Heart left ventricle (tissue), 16 donors: ENCODE measurements around the gene DPYSL3. TPM values are rescaled to one million over a fixed set of nuclear protein-coding genes. Genes with fewer than 3 reads are reported as not detected.

Experiments used
- ATAC-seq, 4 donors: fragments of 200-7000 bp; cut with Tn5 transposase; one replicate each; pipeline ENCODE4 v1.9.1; 2020 to 2022; ENCODE audit warnings: moderate library complexity in 4 of 4, mild to moderate bottlenecking in 3 of 4, moderate number of reproducible peaks in 1 of 4
- DNase-seq, 5 donors: peaks; one replicate each; pipeline ENCODE4 v3.0.0-alpha.2; 2020
- H3K27ac ChIP-seq, 12 donors: fragments of 200-600 bp; sonication (generic) in 4 of 12; one replicate each; pipeline versions ENCODE4 v1.5.0 to v1.8.0; 2016 to 2022; ENCODE audit warnings: mild to moderate bottlenecking in 2 of 12
- H3K27me3 ChIP-seq, 9 donors: fragments of 200-600 bp; sonication (generic) in 2 of 9; one replicate each; pipeline versions ENCODE4 v1.5.1 to v1.8.0; 2016 to 2022; ENCODE audit warnings: mild to moderate bottlenecking in 3 of 9
- H3K36me3 ChIP-seq, 9 donors: fragments of 200-600 bp; sonication (generic) in 2 of 9; one replicate each; pipeline versions ENCODE4 v1.5.0 to v1.8.0; 2018 to 2022; ENCODE audit warnings: mild to moderate bottlenecking in 2 of 9
- H3K4me1 ChIP-seq, 12 donors: fragments of 200-600 bp; sonication (generic) in 4 of 12; one replicate each; pipeline versions ENCODE4 v1.5.0 to v1.8.0; 2016 to 2022; ENCODE audit warnings: mild to moderate bottlenecking in 3 of 12
- H3K4me3 ChIP-seq, 12 donors: fragments of 200-600 bp; sonication (generic) in 4 of 12; one replicate each; pipeline versions ENCODE4 v1.5.0 to v1.8.0; 2017 to 2022; ENCODE audit warnings: mild to moderate bottlenecking in 9 of 12, moderate library complexity in 4 of 12
- H3K9me3 ChIP-seq, 12 donors: fragments of 200-600 bp; sonication (generic) in 4 of 12; one replicate each; pipeline versions ENCODE4 v1.5.0 to v1.8.0; 2016 to 2022; ENCODE audit warnings: mild to moderate bottlenecking in 1 of 12
- CTCF ChIP-seq, 12 donors: fragments of 200-600 bp; sonication (generic) in 4 of 12; IDR thresholded peaks; one replicate each; pipeline versions ENCODE4 v1.5.0 to v1.8.0; 2018 to 2022; ENCODE audit warnings: antibody characterized with exemption in 12 of 12, mild to moderate bottlenecking in 5 of 12
- POLR2A ChIP-seq, 2 donors: fragments of 450-650 bp; IDR thresholded peaks; one replicate each; pipeline ENCODE4 v1.6.1; 2017; ENCODE audit warnings: antibody characterized with exemption in 2 of 2, mild to moderate bottlenecking in 2 of 2, moderate library complexity in 2 of 2
- WGBS, 4 donors: extraction: QIAGEN DNeasy Blood & Tissue Kit in 2 of 4; methylation state at CpG; one replicate each; pipeline versions ENCODE4 v1.1.5 to v1.1.7; 2013 to 2018; 5-methylcytosine and 5-hydroxymethylcytosine counted together
- intact Hi-C, 10 donors: fragments of 100-400 bp; cut with DNase I; formaldehyde crosslinking; loops; one replicate each; pipeline versions ENCODE4 v1.11.1 to v1.14.2; 2022
- polyA plus RNA-seq, 2 donors: library from polyadenylated mRNA; stranded (reverse); fragments of 200-250 nt; gene quantifications; one replicate each; pipeline ENCODE4 v1.2.3, GENCODE V29; 2013
- total RNA-seq, 9 donors: library from RNA; depleted of rRNA in 2 of 9; stranded (reverse); fragments of >200 nt in 2 of 9; fragmentation: NEBNext Ultra II Directional in 3 of 9; extraction: Animal tissue kit (Norgen Biotek cat#: 25700) in 3 of 9; gene quantifications; one replicate each; pipeline versions ENCODE4 v1.1.0 to v1.2.4, GENCODE V29; 2016 to 2023
- donor health status: ischemic (EF 13 %, LVEDD 7.1; RV severe dilation, severe dysfunction).
- donor health status: healthy with polysubstance abuse.
- donor health status: DM: no; HTN: yes; CAD: no.
- donor health status: DM: no; HTN: no; CAD: no.
- donor health status: ischemic (EF 25% LVEDD 6.9; RV normal size, moderate dysfunction).
- donor health status: ischemic (EF 25% LVEDD 5.7; RV mildly dilated, moderate dysfunction).
- donor health status: healthy.
- donor health status: DM: yes; HTN: yes; CAD: no.
- donor health status: ischemic (EF 35%, LVEDD 5.7; RV mildly dilated, moderate dysfunction).
- donor health status: nonischemic (EF 11% LVEDD 7.7; RV severe dilation, severe dysfunction).
- donor health status: DM: yes; HTN: yes; CAD: no.
- donor health status: PGD.
- donor health status: ischemic (EF 29% LVEDD 5.4; RV normal size, mild dysfunction).
- donor health status: nonischemic (EF 23%, LVEDD 6.1; RV moderate dilation, normal function).

Gene DPYSL3
- total and polyA plus RNA-seq, 11 donors: 7.9 to 54.7 (median 20.6) TPM

- ATAC-seq: no peak
- intact Hi-C loops: no loop called here
- peaks cover 0 to 3% (median 0%) of the 10 kb centered on the region in 12 donors for H3K4me1 ChIP-seq
- H3K27me3 ChIP-seq: no peaks in the 10 kb centered on the region
- peaks cover 0 to 26% (median 3%) of the 10 kb centered on the region in 9 donors for H3K36me3 ChIP-seq
- H3K9me3 ChIP-seq: no peaks in the 10 kb centered on the region
- 77 to 83% (median 81%) methylated on average over 7 of the region's 7 CpGs for WGBS, 4 donors
- no peak for DNase-seq
- TF ChIP-seq CTCF (IDR thresholded peaks at IDR 0.05): no peak
- no peak overlapping the region for H3K4me3 ChIP-seq
- H3K27ac ChIP-seq: no peak overlapping the region
These were observed 121.4 kb downstream of the DPYSL3 start for GRCh38 chr5:147388184-147389108.

GRCh38 chr5:147387109-147387508 lies 122.8 kb downstream of the DPYSL3 start:
- WGBS, 4 donors: 73 to 86% (median 81%) methylated on average over 4 of the region's 4 CpGs
- no peak overlapping the region for H3K27ac ChIP-seq
- no peak overlapping the region for H3K4me3 ChIP-seq
- no peaks in the 10 kb centered on the region for H3K9me3 ChIP-seq
- H3K27me3 ChIP-seq: no peaks in the 10 kb centered on the region
- intact Hi-C loops: no loop called here
- peaks cover 0 to 13% (median 0%) of the 10 kb centered on the region in 9 donors for H3K36me3 ChIP-seq
- DNase-seq (no peak), ATAC-seq (no peak)
- H3K4me1 ChIP-seq: peaks cover 0 to 3% (median 0%) of the 10 kb centered on the region in 12 donors
- TF ChIP-seq POLR2A (IDR thresholded peaks at IDR 0.05) (no peak), CTCF (IDR thresholded peaks at IDR 0.05) (no peak)

GRCh38 chr5:147384346-147385193 lies 125.3 kb downstream of the DPYSL3 start:
- 67 to 72% (median 69%) methylated on average over 6 of the region's 6 CpGs for WGBS, 4 donors
- no peak for DNase-seq
- no peaks in the 10 kb centered on the region for H3K4me1 ChIP-seq
- H3K36me3 ChIP-seq: no peaks in the 10 kb centered on the region
- H3K27ac ChIP-seq: no peak overlapping the region
- no peaks in the 10 kb centered on the region for H3K9me3 ChIP-seq
- H3K27me3 ChIP-seq: no peaks in the 10 kb centered on the region
- TF ChIP-seq CTCF (IDR thresholded peaks at IDR 0.05) (no peak), POLR2A (IDR thresholded peaks at IDR 0.05) (no peak)
- intact Hi-C loops: no loop called here
- no peak overlapping the region for H3K4me3 ChIP-seq
- no peak for ATAC-seq

GRCh38 chr5:147382776-147383175 lies 127.1 kb downstream of the DPYSL3 start:
- Histone ChIP-seq H3K27me3 (peaks cover 0 to 6% (median 0%) of the 10 kb centered on the region in 9 donors), H3K4me1 (no peaks in the 10 kb centered on the region), H3K9me3 (peaks cover 0 to 8% (median 0%) of the 10 kb centered on the region in 12 donors), H3K36me3 (no peaks in the 10 kb centered on the region), H3K4me3 (peak overlapping the region in 10 of 12 donors; percentile 14 to 57 (median 42)), H3K27ac (peak overlapping the region in 4 of 12 donors; percentile 3 to 53 (median 38))
- TF ChIP-seq CTCF (IDR thresholded peaks at IDR 0.05): no peak
- no peak for TF ChIP-seq POLR2A (IDR thresholded peaks at IDR 0.05)
- peak in 3 of 4 donors; percentile 41 to 64 (median 59) for ATAC-seq
- peak in 1 of 5 donors; percentile 31 for DNase-seq
- intact Hi-C loops: no loop called here
- 40 to 55% (median 50%) methylated on average over 4 of the region's 4 CpGs for WGBS, 4 donors
